ENCODE data around the gene PCSK2. TPM values are rescaled to one million over a fixed set of nuclear protein-coding genes. Genes with fewer than 3 reads are reported as not detected.

Gene PCSK2
- total RNA-seq, 5 donors from 2014 or later (not counting 1 experiment from before 2014, with no cell fraction given) = not detected

- no peaks in the 10 kb centered on the region for H3K9me3 Mint-ChIP-seq
- ChIA-PET CTCF (no interaction called here), POLR2A (no interaction called here)
- Histone ChIP-seq H3K27me3 (replicated peaks in 1 of 2; ENCODE audit: control insufficient read depth in 2 of 2, extremely low read depth in 1 of 2, insufficient read depth in 2 of 2, low read length in 1 of 2) (peaks cover 0 to 12% of the 10 kb centered on the region in 2 experiments), H3K4me1 (ENCODE audit: control insufficient read depth in 1 of 2, extremely low read depth in 1 of 2, insufficient read depth in 2 of 2, low read length in 2 of 2) (no peaks in the 10 kb centered on the region), H3K9me3 (no peaks in the 10 kb centered on the region), H3K4me3 (ENCODE audit: control insufficient read depth in 1 of 2, extremely low read depth in 1 of 2, low read length in 1 of 2) (no peak overlapping the region), H3K36me3 (ENCODE audit: control insufficient read depth in 2 of 2, extremely low read depth in 1 of 2, insufficient read depth in 1 of 2, low read length in 1 of 2) (no peaks in the 10 kb centered on the region), H3K27ac (ENCODE audit: low read length) (no peak overlapping the region)
- H3K27me3 Mint-ChIP-seq = peaks cover 4 to 10% of the 10 kb centered on the region in 2 donors
- no peak overlapping the region for H3K27ac Mint-ChIP-seq
- no peaks in the 10 kb centered on the region for H3K4me1 Mint-ChIP-seq
- no peak for DNase-seq
- WGBS (ENCODE audit: insufficient coverage) = 58% methylated on average over 9 of the region's 13 CpGs
- no peaks in the 10 kb centered on the region for H3K36me3 Mint-ChIP-seq
- H3K4me3 Mint-ChIP-seq = no peak overlapping the region
- no peak for ATAC-seq (replicated peaks in 1 of 4)
Measured at GRCh38 chr20:17343656-17344452, 117.0 kb downstream of the PCSK2 start.

DNA sequence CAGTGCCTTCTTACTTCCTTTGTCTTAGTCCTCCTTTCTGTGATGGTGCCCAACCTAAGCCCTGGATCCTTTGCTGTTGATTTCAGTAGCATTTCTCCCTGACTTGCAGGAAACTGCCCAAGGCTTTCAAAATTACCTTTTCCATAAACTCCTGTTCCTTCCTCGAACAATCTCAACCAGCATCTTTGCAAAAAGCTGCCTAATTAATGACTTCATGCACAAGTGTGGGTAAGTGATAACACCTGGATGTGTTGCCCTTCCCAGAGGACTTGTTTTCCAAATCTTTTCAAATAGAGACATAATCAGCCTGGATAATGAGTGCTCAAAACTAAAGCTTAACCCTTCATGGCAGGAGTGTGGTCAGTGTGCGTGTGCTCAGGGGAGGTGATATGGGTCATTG, 118.0 kb downstream of the PCSK2 start:
- no CpG with 5 or more reads among the region's 2 CpGs for WGBS (ENCODE audit: insufficient coverage)
- Mint-ChIP-seq H3K36me3 (no peaks in the 10 kb centered on the region), H3K4me3 (no peak overlapping the region), H3K4me1 (no peaks in the 10 kb centered on the region), H3K27ac (no peak overlapping the region), H3K9me3 (peaks cover 0 to under 1% (median 0%) of the 10 kb centered on the region in 3 donors), H3K27me3 (peaks cover 8 to 16% of the 10 kb centered on the region in 2 donors)
- DNase-seq (no peak), ATAC-seq (replicated peaks in 1 of 4) (no peak)
- Histone ChIP-seq H3K4me1 (ENCODE audit: control insufficient read depth in 1 of 2, extremely low read depth in 1 of 2, insufficient read depth in 2 of 2, low read length in 2 of 2) (no peaks in the 10 kb centered on the region), H3K9me3 (no peaks in the 10 kb centered on the region), H3K4me3 (ENCODE audit: control insufficient read depth in 1 of 2, extremely low read depth in 1 of 2, low read length in 1 of 2) (no peak overlapping the region), H3K27me3 (replicated peaks in 1 of 2; ENCODE audit: control insufficient read depth in 2 of 2, extremely low read depth in 1 of 2, insufficient read depth in 2 of 2, low read length in 1 of 2) (peaks cover 0 to 14% of the 10 kb centered on the region in 2 experiments), H3K27ac (ENCODE audit: low read length) (no peak overlapping the region), H3K36me3 (ENCODE audit: control insufficient read depth in 2 of 2, extremely low read depth in 1 of 2, insufficient read depth in 1 of 2, low read length in 1 of 2) (no peaks in the 10 kb centered on the region)
- CTCF ChIA-PET = no interaction called here
- POLR2A ChIA-PET = no interaction called here

DNA sequence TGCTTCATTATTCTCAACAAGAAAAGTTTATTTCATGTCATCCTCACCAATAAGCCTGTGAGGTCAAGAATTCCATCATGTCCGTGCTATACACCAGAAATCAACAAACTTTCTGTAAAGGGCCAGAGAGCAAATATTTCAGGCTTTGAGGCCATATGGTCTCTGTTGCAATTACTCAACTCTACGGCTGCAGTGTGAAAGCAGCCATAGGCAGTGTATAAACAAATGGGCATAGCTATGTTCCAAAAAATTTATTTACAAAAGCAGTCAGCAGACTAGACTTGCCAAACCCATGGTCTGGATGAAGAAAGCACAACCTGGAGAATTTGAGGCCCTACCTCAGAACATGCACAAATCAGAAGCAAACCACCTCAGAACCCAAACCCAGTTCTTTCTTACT, 118.5 kb downstream of the PCSK2 start:
- peaks cover 0 to 4% (median 3%) of the 10 kb centered on the region in 3 donors for H3K9me3 Mint-ChIP-seq
- Histone ChIP-seq H3K36me3 (ENCODE audit: control insufficient read depth in 2 of 2, extremely low read depth in 1 of 2, insufficient read depth in 1 of 2, low read length in 1 of 2) (no peaks in the 10 kb centered on the region), H3K4me3 (ENCODE audit: control insufficient read depth in 1 of 2, extremely low read depth in 1 of 2, low read length in 1 of 2) (no peak overlapping the region), H3K27me3 (replicated peaks in 1 of 2; ENCODE audit: control insufficient read depth in 2 of 2, extremely low read depth in 1 of 2, insufficient read depth in 2 of 2, low read length in 1 of 2) (peaks cover 0 to 15% of the 10 kb centered on the region in 2 experiments), H3K27ac (ENCODE audit: low read length) (no peak overlapping the region), H3K9me3 (no peaks in the 10 kb centered on the region), H3K4me1 (ENCODE audit: control insufficient read depth in 1 of 2, extremely low read depth in 1 of 2, insufficient read depth in 2 of 2, low read length in 2 of 2) (no peaks in the 10 kb centered on the region)
- H3K4me3 Mint-ChIP-seq = no peak overlapping the region
- CTCF ChIA-PET = no interaction called here
- no peaks in the 10 kb centered on the region for H3K36me3 Mint-ChIP-seq
- ATAC-seq (replicated peaks in 1 of 4) (no peak), DNase-seq (no peak)
- H3K27me3 Mint-ChIP-seq = peaks cover 8 to 20% of the 10 kb centered on the region in 2 donors
- H3K27ac Mint-ChIP-seq = no peak overlapping the region
- POLR2A ChIA-PET = no interaction called here
- H3K4me1 Mint-ChIP-seq = no peaks in the 10 kb centered on the region
- WGBS (ENCODE audit: insufficient coverage) = no CpG with 5 or more reads among the region's 2 CpGs

DNA sequence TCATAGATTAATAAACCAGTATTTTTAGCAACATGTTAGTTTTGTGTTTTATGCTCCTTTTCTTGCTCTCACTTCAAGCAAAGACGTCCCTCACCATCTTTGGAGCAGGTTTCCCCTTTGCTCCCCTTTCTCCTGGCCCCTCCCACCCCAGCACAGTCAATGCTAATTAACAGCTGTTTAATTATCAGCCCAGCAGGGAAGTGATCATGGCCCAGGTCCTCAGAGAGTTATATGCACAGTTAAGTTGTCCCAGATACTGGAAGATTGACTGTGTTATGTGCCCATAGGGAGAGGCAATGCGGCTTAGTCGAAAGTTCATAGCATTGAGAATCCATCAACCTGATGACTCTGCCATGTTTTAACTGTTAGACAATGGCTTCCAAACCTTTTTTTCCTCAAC, 123.5 kb downstream of the PCSK2 start:
- Mint-ChIP-seq H3K9me3 (peaks cover 0 to 17% (median 3%) of the 10 kb centered on the region in 3 donors), H3K36me3 (no peaks in the 10 kb centered on the region), H3K4me3 (no peak overlapping the region), H3K27me3 (peaks cover 8 to 26% of the 10 kb centered on the region in 2 donors), H3K27ac (no peak overlapping the region), H3K4me1 (no peaks in the 10 kb centered on the region)
- Histone ChIP-seq H3K36me3 (ENCODE audit: control insufficient read depth in 2 of 2, extremely low read depth in 1 of 2, insufficient read depth in 1 of 2, low read length in 1 of 2) (no peaks in the 10 kb centered on the region), H3K4me3 (ENCODE audit: control insufficient read depth in 1 of 2, extremely low read depth in 1 of 2, low read length in 1 of 2) (no peak overlapping the region), H3K4me1 (ENCODE audit: control insufficient read depth in 1 of 2, extremely low read depth in 1 of 2, insufficient read depth in 2 of 2, low read length in 2 of 2) (no peaks in the 10 kb centered on the region), H3K9me3 (no peaks in the 10 kb centered on the region), H3K27ac (ENCODE audit: low read length) (no peak overlapping the region), H3K27me3 (replicated peaks in 1 of 2; ENCODE audit: control insufficient read depth in 2 of 2, extremely low read depth in 1 of 2, insufficient read depth in 2 of 2, low read length in 1 of 2) (peaks cover 0 to 15% of the 10 kb centered on the region in 2 experiments)
- ATAC-seq (replicated peaks in 1 of 4) (no peak), DNase-seq (no peak)
- WGBS (ENCODE audit: insufficient coverage) = no CpG with 5 or more reads among the region's 3 CpGs
- POLR2A ChIA-PET = interaction anchor here (0.5 to 0.7 kb wide), 2 partner anchors 13 to 861 kb away, joined by 3 read pairs; no protein-coding TSS in a partner anchor
- CTCF ChIA-PET = interaction anchor here in 1 of 2 donors (0.6 kb wide), 1 partner anchor 27 kb away, joined by 3 read pairs; no protein-coding TSS in a partner anchor

- Histone ChIP-seq H3K4me3 (ENCODE audit: control insufficient read depth in 1 of 2, extremely low read depth in 1 of 2, low read length in 1 of 2) (no peak overlapping the region), H3K4me1 (ENCODE audit: control insufficient read depth in 1 of 2, extremely low read depth in 1 of 2, insufficient read depth in 2 of 2, low read length in 2 of 2) (no peaks in the 10 kb centered on the region), H3K9me3 (no peaks in the 10 kb centered on the region), H3K27me3 (replicated peaks in 1 of 2; ENCODE audit: control insufficient read depth in 2 of 2, extremely low read depth in 1 of 2, insufficient read depth in 2 of 2, low read length in 1 of 2) (no peaks in the 10 kb centered on the region), H3K27ac (ENCODE audit: low read length) (no peak overlapping the region), H3K36me3 (ENCODE audit: control insufficient read depth in 2 of 2, extremely low read depth in 1 of 2, insufficient read depth in 1 of 2, low read length in 1 of 2) (no peaks in the 10 kb centered on the region)
- ChIA-PET POLR2A (no interaction called here), CTCF (no interaction called here)
- no peak for ATAC-seq (replicated peaks in 1 of 4)
- H3K27ac Mint-ChIP-seq = no peak overlapping the region
- peaks cover 0 to 5% of the 10 kb centered on the region in 2 donors for H3K27me3 Mint-ChIP-seq
- WGBS (ENCODE audit: insufficient coverage) = no CpG with 5 or more reads among the region's 2 CpGs
- H3K4me3 Mint-ChIP-seq = no peak overlapping the region
- DNase-seq = no peak
- H3K9me3 Mint-ChIP-seq = peaks cover 0 to 9% (median 0%) of the 10 kb centered on the region in 3 donors
- no peaks in the 10 kb centered on the region for H3K4me1 Mint-ChIP-seq
- H3K36me3 Mint-ChIP-seq = no peaks in the 10 kb centered on the region
Measured at GRCh38 chr20:17357238-17357637, 130.4 kb downstream of the PCSK2 start.

DNA sequence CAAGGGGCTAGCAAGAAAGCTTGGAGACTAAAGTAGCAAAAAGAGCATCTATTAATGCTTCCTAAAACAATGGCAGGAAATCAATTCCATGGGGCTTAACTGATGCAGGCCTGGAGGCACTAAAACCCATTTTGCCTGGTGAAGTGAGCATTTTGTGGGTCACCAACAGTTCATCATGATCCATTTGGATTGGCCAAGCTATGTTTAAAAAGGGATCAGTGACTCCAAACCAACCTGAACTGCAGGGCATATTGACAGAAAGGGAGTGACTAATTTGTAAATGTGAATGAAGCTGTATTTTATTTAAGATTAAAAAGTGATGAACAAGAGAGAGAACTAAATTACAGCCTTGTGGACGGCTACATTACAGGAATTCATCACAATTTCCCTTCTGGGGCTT, 132.0 kb downstream of the PCSK2 start:
- no peak overlapping the region for H3K4me3 Mint-ChIP-seq
- no peaks in the 10 kb centered on the region for H3K27me3 ChIP-seq (replicated peaks in 1 of 2; ENCODE audit: control insufficient read depth in 2 of 2, extremely low read depth in 1 of 2, insufficient read depth in 2 of 2, low read length in 1 of 2)
- H3K4me3 ChIP-seq (ENCODE audit: control insufficient read depth in 1 of 2, extremely low read depth in 1 of 2, low read length in 1 of 2) = no peak overlapping the region
- no peak for DNase-seq
- H3K9me3 Mint-ChIP-seq = no peaks in the 10 kb centered on the region
- H3K36me3 Mint-ChIP-seq = no peaks in the 10 kb centered on the region
- 40% methylated on average over 1 of the region's 1 CpG for WGBS (ENCODE audit: insufficient coverage)
- no peaks in the 10 kb centered on the region for H3K36me3 ChIP-seq (ENCODE audit: control insufficient read depth in 2 of 2, extremely low read depth in 1 of 2, insufficient read depth in 1 of 2, low read length in 1 of 2)
- no peak overlapping the region for H3K27ac ChIP-seq (ENCODE audit: low read length)
- POLR2A ChIA-PET = no interaction called here
- no peaks in the 10 kb centered on the region for H3K4me1 ChIP-seq (ENCODE audit: control insufficient read depth in 1 of 2, extremely low read depth in 1 of 2, insufficient read depth in 2 of 2, low read length in 2 of 2)
- no peaks in the 10 kb centered on the region for H3K4me1 Mint-ChIP-seq
- H3K9me3 ChIP-seq = no peaks in the 10 kb centered on the region
- no peak overlapping the region for H3K27ac Mint-ChIP-seq
- H3K27me3 Mint-ChIP-seq = no peaks in the 10 kb centered on the region
- CTCF ChIA-PET = no interaction called here
- no peak for ATAC-seq (replicated peaks in 1 of 4)

Data from T-cell (primary cell).